SK-N-MC (cell line): ENCODE data around the gene KCNS1.

Experiments used
- EZH2 ChIP-seq: fragments of 200-600 bp; sonication (generic); IDR thresholded peaks from one replicate; pipeline ENCODE4 v1.6.1; 2017; ENCODE audit warnings: antibody characterized with exemption
- POLR2AphosphoS5 ChIP-seq: IDR thresholded peaks from 2 replicates; pipeline ENCODE4 v1.6.1; 2012; ENCODE audit warnings: mild to moderate bottlenecking, low read depth, low read length, borderline replicate concordance

DNA sequence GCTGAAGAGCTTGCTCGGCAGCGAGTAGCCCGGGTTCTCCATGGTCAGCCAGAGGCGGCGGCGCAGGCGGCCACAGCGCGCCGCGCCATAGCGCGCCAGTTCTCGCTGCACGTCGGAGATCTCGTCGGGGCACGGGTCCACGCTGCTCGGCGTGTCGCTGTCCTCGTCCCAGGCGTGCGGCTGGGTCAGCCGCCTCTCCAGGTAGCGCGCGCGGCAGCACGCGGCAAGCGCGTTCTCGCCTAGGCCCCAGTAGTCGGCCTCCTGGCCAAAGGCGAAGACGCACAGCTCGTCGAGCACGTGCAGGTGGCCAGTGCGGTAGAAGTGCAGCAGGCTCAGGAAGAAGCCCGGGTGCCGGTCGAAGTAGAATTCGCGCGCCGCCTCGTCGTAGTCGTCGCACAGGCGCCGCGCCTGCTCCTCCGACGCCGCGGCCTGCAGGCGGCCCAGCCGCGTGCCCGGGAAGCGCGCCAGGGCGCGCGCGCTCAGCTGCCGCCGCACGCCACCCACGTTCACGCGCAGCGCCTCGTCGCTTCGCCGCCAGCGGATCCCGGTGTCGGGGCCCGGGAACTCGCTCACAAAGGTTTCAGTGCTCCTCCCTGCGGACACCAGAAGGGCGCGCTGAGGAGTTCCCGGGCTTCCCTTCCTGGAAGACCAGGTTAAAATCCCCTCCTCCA lies 2.7 kb downstream of the KCNS1 start:
- no peak for TF ChIP-seq POLR2AphosphoS5
- no peak for TF ChIP-seq EZH2
